ENCODE data around the gene ST3GAL3.

ST3GAL3 gene

DNA sequence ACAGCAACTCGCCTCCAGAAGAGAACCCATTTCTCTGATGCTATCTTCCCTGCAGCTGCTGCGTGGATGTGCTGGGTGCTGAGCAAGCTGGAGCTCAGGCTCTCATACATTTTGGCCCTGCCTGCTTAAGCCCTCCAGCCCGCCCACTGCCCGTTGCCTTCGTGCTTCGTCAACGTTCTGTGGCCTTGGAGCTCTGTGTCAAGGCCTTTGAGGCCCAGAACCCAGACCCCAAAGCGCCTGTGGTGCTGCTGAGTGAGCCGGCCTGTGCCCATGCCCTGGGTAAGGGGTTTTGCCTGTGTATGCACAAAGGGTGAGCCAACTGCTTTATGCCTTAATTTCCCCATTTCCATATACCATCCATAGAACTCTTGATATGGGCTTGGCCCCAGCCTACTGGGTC is 263.6 kb downstream of the ST3GAL3 start:
- Histone ChIP-seq H3K4me2 (ENCODE audit: low read length) (peak overlapping the region; percentile 88), H3K4me3 (ENCODE audit: low read depth, low read length) (no peak overlapping the region), H3K27ac (ENCODE audit: low read depth, low read length) (no peak overlapping the region), H3K4me1 (ENCODE audit: control insufficient read depth in 1 of 2, insufficient read depth in 2 of 2, low read length in 2 of 2) (peaks cover 6 to 15% of the 10 kb centered on the region in 2 experiments), H4K91ac (ENCODE audit: low read depth, low read length) (no peak overlapping the region), H3K23ac (ENCODE audit: low read length) (no peak overlapping the region), H2AFZ (ENCODE audit: insufficient read depth, low read length, poor library complexity) (no peak overlapping the region), H3K79me1 (ENCODE audit: low read length) (peaks cover 8% of the 10 kb centered on the region), H4K12ac (ENCODE audit: low read depth, low read length) (no peak overlapping the region), H2BK12ac (ENCODE audit: low read length) (no peak overlapping the region), H3K9me3 (ENCODE audit: insufficient read depth, low read depth, low read length) (peaks cover 2% of the 10 kb centered on the region), H2AK5ac (ENCODE audit: low read length) (no peak overlapping the region), H3K14ac (ENCODE audit: low read length) (no peak overlapping the region), H3K18ac (ENCODE audit: low read length) (no peak overlapping the region), H3K4ac (ENCODE audit: low read depth, low read length) (no peak overlapping the region), H3K9ac (ENCODE audit: low read length) (no peak overlapping the region), H3K36me3 (ENCODE audit: control insufficient read depth in 1 of 2, insufficient read depth in 2 of 2, low read length in 2 of 2) (peaks cover 21 to 23% of the 10 kb centered on the region in 2 experiments), H3K79me2 (ENCODE audit: control insufficient read depth, insufficient read depth, low read length, poor library complexity) (peaks cover 8% of the 10 kb centered on the region), H3K27me3 (ENCODE audit: insufficient read depth, low read length) (no peaks in the 10 kb centered on the region), H4K8ac (ENCODE audit: low read depth, low read length) (no peak overlapping the region), H2BK120ac (ENCODE audit: insufficient read depth, low read length, poor library complexity) (no peak overlapping the region), H2BK5ac (ENCODE audit: low read depth, low read length, poor library complexity) (no peak overlapping the region)
- WGBS (ENCODE audit: extremely low coverage, insufficient coverage, insufficient read length): no CpG with 5 or more reads among the region's 9 CpGs
- no peak for DNase-seq

DNA sequence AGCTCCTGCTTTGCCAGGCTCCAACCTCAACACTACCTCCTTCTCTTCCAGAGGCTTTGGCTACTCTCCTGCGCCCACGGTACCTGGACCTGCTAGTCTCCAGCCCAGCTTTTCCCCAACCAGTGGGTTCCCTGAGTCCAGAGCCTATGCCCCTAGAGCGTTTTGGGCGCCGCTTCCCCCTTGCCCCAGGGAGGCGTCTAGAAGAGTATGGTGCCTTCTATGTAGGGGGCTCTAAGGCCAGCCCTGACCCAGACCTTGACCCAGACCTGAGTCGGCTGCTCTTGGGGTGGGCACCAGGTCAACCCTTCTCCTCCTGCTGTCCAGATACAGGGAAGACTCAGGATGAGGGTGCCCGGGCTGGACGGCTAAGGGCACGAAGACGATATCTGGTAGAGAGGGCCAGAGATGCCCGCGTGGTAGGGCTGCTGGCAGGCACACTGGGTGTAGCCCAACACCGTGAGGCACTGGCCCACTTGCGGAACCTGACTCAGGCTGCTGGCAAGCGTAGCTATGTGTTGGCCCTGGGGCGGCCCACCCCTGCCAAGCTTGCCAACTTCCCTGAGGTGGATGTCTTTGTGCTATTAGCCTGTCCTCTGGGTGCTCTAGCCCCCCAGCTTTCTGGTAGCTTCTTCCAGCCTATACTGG is 264.1 kb downstream of the ST3GAL3 start:
- Histone ChIP-seq H3K4ac (ENCODE audit: low read depth, low read length) (no peak overlapping the region), H4K8ac (ENCODE audit: low read depth, low read length) (no peak overlapping the region), H2BK120ac (ENCODE audit: insufficient read depth, low read length, poor library complexity) (no peak overlapping the region), H2BK5ac (ENCODE audit: low read depth, low read length, poor library complexity) (no peak overlapping the region), H3K18ac (ENCODE audit: low read length) (no peak overlapping the region), H2AFZ (ENCODE audit: insufficient read depth, low read length, poor library complexity) (no peak overlapping the region), H4K12ac (ENCODE audit: low read depth, low read length) (no peak overlapping the region), H2AK5ac (ENCODE audit: low read length) (no peak overlapping the region), H3K9ac (ENCODE audit: low read length) (no peak overlapping the region), H3K14ac (ENCODE audit: low read length) (no peak overlapping the region), H3K79me2 (ENCODE audit: control insufficient read depth, insufficient read depth, low read length, poor library complexity) (peaks cover 8% of the 10 kb centered on the region), H3K23ac (ENCODE audit: low read length) (no peak overlapping the region), H3K4me1 (ENCODE audit: control insufficient read depth in 1 of 2, insufficient read depth in 2 of 2, low read length in 2 of 2) (peaks cover 6 to 16% of the 10 kb centered on the region in 2 experiments), H3K79me1 (ENCODE audit: low read length) (peaks cover 8% of the 10 kb centered on the region), H3K9me3 (ENCODE audit: insufficient read depth, low read depth, low read length) (peaks cover 2% of the 10 kb centered on the region), H4K91ac (ENCODE audit: low read depth, low read length) (no peak overlapping the region), H3K36me3 (ENCODE audit: control insufficient read depth in 1 of 2, insufficient read depth in 2 of 2, low read length in 2 of 2) (peaks cover 24% of the 10 kb centered on the region in 2 experiments), H3K4me2 (ENCODE audit: low read length) (no peak overlapping the region), H3K4me3 (ENCODE audit: low read depth, low read length) (no peak overlapping the region), H3K27ac (ENCODE audit: low read depth, low read length) (no peak overlapping the region), H2BK12ac (ENCODE audit: low read length) (no peak overlapping the region), H3K27me3 (ENCODE audit: insufficient read depth, low read length) (no peaks in the 10 kb centered on the region)
- no CpG with 5 or more reads among the region's 17 CpGs for WGBS (ENCODE audit: extremely low coverage, insufficient coverage, insufficient read length)
- no peak for DNase-seq

DNA sequence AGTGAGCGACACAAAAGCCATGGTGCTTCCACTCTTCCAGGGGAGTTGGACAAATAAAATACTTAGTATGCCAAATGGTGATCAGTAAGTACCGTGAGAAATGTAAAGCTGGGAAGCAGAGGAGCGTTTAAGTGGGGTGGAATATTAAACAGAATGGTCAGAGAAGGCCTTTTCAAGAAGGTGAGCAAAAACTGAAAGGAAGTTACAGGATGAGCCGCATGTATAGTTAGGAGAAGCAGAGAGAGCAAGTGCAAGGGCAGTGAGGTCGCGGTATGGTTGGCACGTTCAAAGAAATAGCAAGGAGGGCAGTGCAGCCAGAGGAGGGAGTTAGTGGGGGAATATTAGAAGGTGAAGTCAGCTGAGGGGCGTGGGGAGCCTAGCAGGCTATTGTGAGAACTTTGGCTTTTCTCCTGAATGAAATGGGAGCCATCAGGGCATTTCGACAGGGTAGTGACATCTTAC is 266.7 kb downstream of the ST3GAL3 start:
- Histone ChIP-seq H2BK12ac (ENCODE audit: low read length) (no peak overlapping the region), H4K12ac (ENCODE audit: low read depth, low read length) (no peak overlapping the region), H2AK5ac (ENCODE audit: low read length) (no peak overlapping the region), H2AFZ (ENCODE audit: insufficient read depth, low read length, poor library complexity) (peak overlapping the region; percentile 85), H3K36me3 (ENCODE audit: control insufficient read depth in 1 of 2, insufficient read depth in 2 of 2, low read length in 2 of 2) (peaks cover 26 to 28% of the 10 kb centered on the region in 2 experiments), H3K79me1 (ENCODE audit: low read length) (peaks cover 12% of the 10 kb centered on the region), H3K4me3 (ENCODE audit: low read depth, low read length) (peak overlapping the region; percentile 98), H3K27ac (ENCODE audit: low read depth, low read length) (no peak overlapping the region), H3K18ac (ENCODE audit: low read length) (no peak overlapping the region), H2BK5ac (ENCODE audit: low read depth, low read length, poor library complexity) (no peak overlapping the region), H3K9me3 (ENCODE audit: insufficient read depth, low read depth, low read length) (peaks cover 2% of the 10 kb centered on the region), H3K27me3 (ENCODE audit: insufficient read depth, low read length) (no peaks in the 10 kb centered on the region), H3K79me2 (ENCODE audit: control insufficient read depth, insufficient read depth, low read length, poor library complexity) (peaks cover 11% of the 10 kb centered on the region), H4K8ac (ENCODE audit: low read depth, low read length) (peak overlapping the region; percentile 76), H3K4me1 (ENCODE audit: control insufficient read depth in 1 of 2, insufficient read depth in 2 of 2, low read length in 2 of 2) (peaks cover 10 to 22% of the 10 kb centered on the region in 2 experiments), H3K4ac (ENCODE audit: low read depth, low read length) (no peak overlapping the region), H3K23ac (ENCODE audit: low read length) (no peak overlapping the region), H3K9ac (ENCODE audit: low read length) (no peak overlapping the region), H4K91ac (ENCODE audit: low read depth, low read length) (peak overlapping the region; percentile 62), H3K14ac (ENCODE audit: low read length) (peak overlapping the region; percentile 75), H3K4me2 (ENCODE audit: low read length) (peak overlapping the region; percentile 81), H2BK120ac (ENCODE audit: insufficient read depth, low read length, poor library complexity) (no peak overlapping the region)
- no CpG with 5 or more reads among the region's 9 CpGs for WGBS (ENCODE audit: extremely low coverage, insufficient coverage, insufficient read length)
- no peak for DNase-seq

DNA sequence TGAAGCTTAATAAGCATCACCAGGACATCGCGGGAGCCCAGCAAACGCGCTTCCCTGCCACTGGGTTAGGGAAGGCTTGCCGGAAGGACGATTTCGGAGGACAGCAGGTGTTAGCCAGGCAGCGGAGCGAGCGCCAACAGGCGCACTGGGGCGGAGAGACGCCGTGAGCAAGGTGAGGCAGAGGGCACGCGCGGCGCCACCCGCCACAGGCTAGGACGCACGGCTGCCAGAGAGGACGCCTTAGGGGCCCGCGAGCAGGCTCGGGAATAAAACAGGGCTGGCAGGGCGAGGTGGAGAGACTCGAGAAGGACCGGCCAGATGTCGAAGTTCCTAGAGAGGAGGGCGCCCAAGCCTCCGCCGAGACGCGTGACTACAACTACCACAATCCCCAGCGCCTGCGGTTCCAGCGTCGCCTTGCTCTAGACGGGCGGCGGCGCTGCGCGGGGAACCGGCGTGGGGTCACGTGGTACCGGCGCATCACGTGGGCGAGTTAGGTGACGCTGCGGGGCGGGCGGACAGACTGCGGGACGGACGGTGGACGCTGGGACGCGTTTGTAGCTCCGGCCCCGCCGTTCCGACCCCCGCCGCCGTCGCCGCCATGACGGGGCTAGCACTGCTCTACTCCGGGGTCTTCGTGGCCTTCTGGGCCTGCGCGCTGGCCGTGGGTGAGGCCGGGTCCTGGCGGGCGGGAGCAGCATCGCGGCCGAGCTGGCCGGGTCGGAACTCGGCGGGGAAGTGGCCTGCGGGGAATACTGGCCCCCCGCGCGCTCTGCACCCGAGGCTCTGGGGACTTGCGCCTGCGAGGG is 267.3 kb downstream of the ST3GAL3 start, which contains the start of gene ATP6V0B:
Gene ATP6V0B, plus strand, starts transcription at position 518 of the 806 bp plus-strand sequence. Its CDS starts 81 bp downstream, at position 599.
- peak within 1 kb of the TSS; percentile 98 for H3K4me3 ChIP-seq (ENCODE audit: low read depth, low read length)
- H2BK120ac ChIP-seq (ENCODE audit: insufficient read depth, low read length, poor library complexity): peak within 1 kb of the TSS; percentile 57
- WGBS (ENCODE audit: extremely low coverage, insufficient coverage, insufficient read length): no CpG with 5 or more reads among the region's 93 CpGs
- H3K9ac ChIP-seq (ENCODE audit: low read length): peak within 1 kb of the TSS; percentile 89
- H2AFZ ChIP-seq (ENCODE audit: insufficient read depth, low read length, poor library complexity): peak within 1 kb of the TSS; percentile 85
- peaks cover 2% of the 10 kb centered on the region for H3K9me3 ChIP-seq (ENCODE audit: insufficient read depth, low read depth, low read length)
- H3K18ac ChIP-seq (ENCODE audit: low read length): peak within 1 kb of the TSS; percentile 90
- H3K79me2 ChIP-seq (ENCODE audit: control insufficient read depth, insufficient read depth, low read length, poor library complexity): peaks cover 13% of the 10 kb centered on the region
- peak; percentile 93 to 96 for DNase-seq
- peak within 1 kb of the TSS; percentile 97 for H3K4me2 ChIP-seq (ENCODE audit: low read length)
- peak within 1 kb of the TSS; percentile 69 for H4K91ac ChIP-seq (ENCODE audit: low read depth, low read length)
- peak within 1 kb of the TSS; percentile 60 for H3K27ac ChIP-seq (ENCODE audit: low read depth, low read length)
- H3K4ac ChIP-seq (ENCODE audit: low read depth, low read length): peak within 1 kb of the TSS; percentile 41
- H3K23ac ChIP-seq (ENCODE audit: low read length): no peak within 1 kb of the TSS
- peak within 1 kb of the TSS; percentile 88 for H3K14ac ChIP-seq (ENCODE audit: low read length)
- peak within 1 kb of the TSS; percentile 68 for H2BK5ac ChIP-seq (ENCODE audit: low read depth, low read length, poor library complexity)
- peaks cover 13% of the 10 kb centered on the region for H3K79me1 ChIP-seq (ENCODE audit: low read length)
- peaks cover 26 to 28% of the 10 kb centered on the region in 2 experiments for H3K36me3 ChIP-seq (ENCODE audit: control insufficient read depth in 1 of 2, insufficient read depth in 2 of 2, low read length in 2 of 2)
- H3K4me1 ChIP-seq (ENCODE audit: control insufficient read depth in 1 of 2, insufficient read depth in 2 of 2, low read length in 2 of 2): peaks cover 10 to 22% of the 10 kb centered on the region in 2 experiments
- peak within 1 kb of the TSS; percentile 33 for H2AK5ac ChIP-seq (ENCODE audit: low read length)
- peak within 1 kb of the TSS; percentile 19 for H2BK12ac ChIP-seq (ENCODE audit: low read length)
- H4K12ac ChIP-seq (ENCODE audit: low read depth, low read length): peak within 1 kb of the TSS; percentile 89
- H4K8ac ChIP-seq (ENCODE audit: low read depth, low read length): peak within 1 kb of the TSS; percentile 94
- H3K27me3 ChIP-seq (ENCODE audit: insufficient read depth, low read length): no peaks in the 10 kb centered on the region

All from trophoblast cell (in vitro differentiated cells and primary cell).